Medulla oblongata (tissue), 1 donor: ENCODE data around the gene KCNJ16.
"Not testable (repeated sequence)": the region's sequence is repeated elsewhere in the genome, so short reads cannot be mapped to it uniquely, and the experiment has no call there.

ENCODE experiments used
- DNase-seq: peaks from one replicate; pipeline ENCODE4 v3.0.0-alpha.2; 2015; ENCODE audit errors: extremely low spot score

The KCNJ16 gene

DNA sequence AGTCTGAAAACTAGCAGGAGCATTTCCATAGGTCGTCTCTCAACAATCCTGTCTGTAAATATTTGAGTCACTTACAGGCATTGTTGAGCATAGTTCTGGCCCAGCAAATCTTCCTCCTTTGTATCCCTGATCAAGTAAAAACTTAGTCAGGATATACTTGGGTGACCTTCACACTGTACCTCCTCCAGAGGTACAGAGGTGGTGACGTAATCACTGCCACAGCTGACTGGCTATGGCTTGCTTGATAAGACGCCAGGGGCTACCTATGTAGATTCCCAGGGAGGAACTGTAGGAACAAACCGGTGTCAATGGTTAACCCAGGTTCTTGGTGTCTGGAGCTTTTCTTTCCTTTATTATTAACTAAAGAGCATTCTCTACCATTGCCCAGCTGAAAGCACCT lies at the start of gene KCNJ16:
Gene KCNJ16 (plus strand): TSS at position 270 of the 400 bp plus-strand sequence. CDS start 56,863 bp downstream, outside the sequence.
- no peak for DNase-seq

GRCh38 chr17:70028397-70028796 lies 46.6 kb upstream of the KCNJ16 start:
- DNase-seq = no peak

DNA sequence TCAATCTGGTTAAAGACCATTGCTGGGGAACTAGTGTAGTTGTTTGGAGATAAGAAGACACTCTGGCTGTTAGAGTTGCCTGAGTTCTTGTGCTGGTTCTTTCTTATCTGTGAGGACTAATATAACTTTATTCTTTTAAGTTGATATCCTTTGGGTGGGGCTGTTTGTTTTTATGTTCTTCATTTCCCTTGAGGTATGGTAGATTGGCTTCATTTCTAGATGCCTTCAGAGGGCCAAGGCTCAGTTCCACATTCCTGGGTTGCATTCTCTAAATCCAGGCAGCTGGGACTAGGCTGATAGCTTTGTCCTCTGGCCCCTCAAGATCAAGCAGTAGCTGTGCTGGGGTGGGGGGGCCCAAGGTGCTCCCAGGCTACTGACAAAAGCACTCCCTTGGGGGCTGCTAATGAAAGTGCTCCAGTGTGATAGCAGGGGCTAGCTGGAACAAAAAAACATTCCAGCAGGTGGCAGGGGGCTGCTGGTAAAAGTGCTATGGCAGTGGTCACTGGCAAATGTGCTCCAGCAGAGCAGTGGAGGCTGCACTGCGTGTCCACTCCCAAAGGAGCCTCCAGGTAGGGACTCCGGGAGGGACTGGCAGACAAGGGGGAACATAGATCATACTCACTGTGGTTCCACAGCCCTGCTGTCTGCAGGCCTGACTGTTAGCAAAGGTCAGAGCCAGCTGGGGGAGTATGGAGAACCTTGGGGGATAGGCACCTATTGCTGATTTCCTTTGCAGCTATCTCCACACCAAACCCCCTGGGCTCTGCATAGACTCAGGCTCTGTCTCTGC lies 45.9 kb upstream of the KCNJ16 start:
- no peak for DNase-seq

DNA sequence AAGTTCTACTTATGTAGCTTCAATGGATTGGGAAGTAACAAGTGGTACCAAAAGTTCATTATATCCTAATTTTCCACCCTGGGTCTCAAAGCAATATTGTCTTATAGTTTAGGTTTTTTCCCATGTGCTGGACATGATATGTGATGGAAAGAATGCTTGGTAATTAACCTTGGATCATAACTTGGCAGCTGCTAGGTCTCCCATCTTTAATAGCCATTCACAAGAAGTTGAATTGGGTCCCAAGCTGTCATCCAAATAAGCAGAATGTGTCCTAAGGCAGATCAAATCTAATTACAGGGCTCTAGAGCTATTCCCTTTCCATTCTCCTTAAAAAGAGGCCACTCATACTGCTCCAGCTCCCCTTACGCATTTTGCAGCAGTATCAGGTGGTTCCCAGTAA lies 44.7 kb upstream of the KCNJ16 start:
- DNase-seq = no peak

- no peak for DNase-seq
Measured at GRCh38 chr17:70031341-70031740, 43.7 kb upstream of the KCNJ16 start.

DNA sequence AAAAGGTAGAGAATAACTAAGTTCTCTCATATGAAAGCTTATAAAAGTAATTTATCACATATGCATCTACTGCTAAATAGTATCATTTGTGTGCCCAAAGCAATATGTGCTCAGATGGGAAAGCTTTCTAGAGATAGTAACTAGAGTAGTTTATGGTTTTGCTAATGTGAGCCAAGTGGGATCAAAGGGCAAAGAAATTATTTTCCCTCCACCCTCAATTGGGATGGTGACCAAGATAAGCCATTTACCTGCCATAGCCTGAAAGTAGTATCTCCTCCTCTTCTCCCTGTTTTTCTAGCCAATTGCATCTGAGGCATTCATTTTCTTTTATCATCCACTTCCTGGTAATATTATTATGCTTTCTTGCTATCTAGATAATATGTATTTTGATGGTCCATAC lies 41.9 kb upstream of the KCNJ16 start:
- DNase-seq = no peak

GRCh38 chr17:70034158-70034557 lies 40.9 kb upstream of the KCNJ16 start:
- no peak for DNase-seq

GRCh38 chr17:70037498-70037897 lies 37.5 kb upstream of the KCNJ16 start:
- no peak for DNase-seq

- no peak for DNase-seq
Measured at GRCh38 chr17:70040336-70040735, 34.7 kb upstream of the KCNJ16 start.

DNA sequence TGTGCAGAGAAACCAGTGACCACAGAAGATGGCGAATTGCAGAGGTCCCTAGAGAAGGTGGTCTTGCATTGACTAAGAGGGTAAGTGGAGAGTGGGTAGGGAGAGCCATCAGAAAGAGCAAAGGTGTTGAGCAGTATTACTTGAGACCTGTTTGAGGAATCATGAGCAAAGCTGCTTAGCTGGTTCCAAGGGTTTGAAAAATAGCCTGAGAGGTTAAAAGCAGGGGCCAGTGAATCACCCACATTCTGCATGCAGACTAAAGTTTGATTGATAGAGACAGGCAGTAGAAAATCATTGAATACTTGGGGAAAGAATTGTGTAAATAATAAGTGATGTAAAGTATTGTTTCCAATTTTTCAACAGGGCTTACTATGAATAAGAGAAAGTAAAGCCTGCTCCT lies 34.0 kb upstream of the KCNJ16 start:
- no peak for DNase-seq

- no peak for DNase-seq
Measured at GRCh38 chr17:70041540-70041939, 33.5 kb upstream of the KCNJ16 start.

DNA sequence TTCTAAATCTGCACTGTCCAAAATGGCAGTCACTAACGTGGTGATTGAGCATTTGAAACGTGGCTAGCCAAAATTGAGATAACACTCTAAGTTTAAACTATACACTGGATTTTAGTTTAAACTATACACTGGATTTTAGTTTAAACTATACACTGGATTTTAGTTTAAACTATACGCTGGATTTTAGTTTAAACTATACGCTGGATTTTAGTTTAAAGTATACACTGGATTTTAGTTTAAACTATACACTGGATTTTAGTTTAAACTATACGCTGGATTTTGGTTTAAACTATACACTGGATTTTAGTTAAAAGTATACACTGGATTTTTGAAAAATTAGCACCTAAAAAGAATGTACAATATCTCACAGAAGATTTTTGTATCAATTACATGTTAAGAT lies 29.2 kb upstream of the KCNJ16 start:
- not testable (repeated sequence) for DNase-seq

- DNase-seq = no peak
Measured at GRCh38 chr17:70047619-70048419, 27.2 kb upstream of the KCNJ16 start.

GRCh38 chr17:70049801-70050591 lies 25.0 kb upstream of the KCNJ16 start:
- DNase-seq = no peak

DNA sequence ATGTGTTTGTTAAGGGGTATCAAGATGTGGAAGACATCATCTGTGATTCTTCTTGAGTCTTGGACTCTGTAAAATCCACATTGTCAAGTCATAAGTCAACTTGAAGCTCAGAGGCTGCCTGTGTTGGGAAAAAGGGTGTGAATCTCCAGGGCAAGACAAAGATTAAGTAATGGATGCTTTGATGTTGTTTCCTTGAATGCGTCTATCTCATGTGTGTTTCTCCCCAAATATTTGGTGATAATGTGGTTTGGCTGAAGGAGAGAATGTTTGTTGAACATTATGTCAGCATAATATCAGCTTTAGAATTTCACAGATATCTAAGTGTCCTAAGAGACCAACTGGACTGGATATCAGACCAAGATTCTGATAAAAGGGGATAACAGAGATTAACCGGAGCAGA lies 24.1 kb upstream of the KCNJ16 start:
- no peak for DNase-seq

DNA sequence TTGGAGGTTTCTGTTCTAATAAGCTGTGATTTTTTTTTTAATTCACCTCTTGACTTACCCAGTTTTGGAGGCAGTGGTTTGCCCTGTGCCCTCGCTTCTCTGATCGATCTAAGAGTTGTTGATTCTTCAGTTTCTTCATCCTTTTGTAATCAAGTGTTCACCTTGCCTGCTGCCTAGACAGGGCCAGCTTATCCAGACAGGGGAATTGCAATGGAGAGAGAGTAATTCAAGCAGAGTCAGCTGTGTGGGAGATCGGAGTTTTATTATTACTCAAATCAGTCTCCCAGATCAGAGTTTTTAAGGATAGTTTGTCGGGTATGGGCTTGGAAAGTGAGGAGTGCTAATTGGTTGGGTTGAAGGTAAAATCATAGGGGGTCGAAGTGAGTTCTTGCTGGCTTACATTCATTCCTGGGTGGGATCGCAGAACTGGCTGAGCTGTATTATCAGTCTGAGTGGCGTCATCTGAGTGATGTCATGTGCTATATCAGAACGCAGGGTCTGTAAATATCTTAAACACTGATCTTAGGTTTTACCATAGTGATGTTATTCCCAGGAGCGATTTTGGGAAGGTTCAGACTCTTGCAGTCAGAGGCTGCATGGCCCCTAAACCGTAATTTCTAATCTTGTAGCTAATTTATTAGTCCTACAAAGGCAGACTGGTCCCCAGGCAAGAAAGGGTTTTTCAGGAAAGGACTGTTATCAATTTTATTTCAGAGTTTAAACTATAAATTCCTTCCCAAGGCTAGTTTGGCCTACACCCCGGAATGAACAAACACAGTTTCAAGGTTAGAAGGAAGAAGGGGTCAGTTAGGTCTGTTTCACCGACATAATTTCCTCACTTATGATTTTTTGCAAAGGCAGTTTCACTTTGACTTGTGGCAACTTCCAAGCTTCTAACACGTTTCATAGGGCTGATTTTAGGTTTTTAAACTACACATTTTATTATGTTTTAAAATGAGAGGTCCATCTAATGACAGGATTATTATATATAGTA lies 21.5 kb upstream of the KCNJ16 start:
- DNase-seq = no peak

DNA sequence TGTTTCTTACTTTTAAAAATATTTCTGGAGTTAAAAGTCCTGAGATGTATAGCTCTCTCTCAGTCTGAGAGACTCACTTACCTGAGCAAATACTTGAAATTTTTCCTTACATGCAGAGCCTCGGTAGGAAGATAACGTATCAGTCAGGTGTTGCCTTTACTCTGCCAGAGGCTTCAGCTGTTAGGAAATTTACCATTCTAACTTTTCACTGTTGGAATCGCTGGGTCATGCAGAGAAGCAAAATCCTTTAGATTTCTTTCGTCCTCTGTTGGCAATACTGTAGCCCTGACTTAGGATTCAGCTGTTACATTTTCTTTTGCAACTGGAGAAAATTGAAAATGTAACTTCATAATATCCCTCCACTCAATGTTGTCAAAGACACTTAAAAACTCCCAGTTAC lies 20.0 kb upstream of the KCNJ16 start:
- DNase-seq = no peak

- no peak for DNase-seq
Measured at GRCh38 chr17:70059071-70059470, 16.0 kb upstream of the KCNJ16 start.

DNA sequence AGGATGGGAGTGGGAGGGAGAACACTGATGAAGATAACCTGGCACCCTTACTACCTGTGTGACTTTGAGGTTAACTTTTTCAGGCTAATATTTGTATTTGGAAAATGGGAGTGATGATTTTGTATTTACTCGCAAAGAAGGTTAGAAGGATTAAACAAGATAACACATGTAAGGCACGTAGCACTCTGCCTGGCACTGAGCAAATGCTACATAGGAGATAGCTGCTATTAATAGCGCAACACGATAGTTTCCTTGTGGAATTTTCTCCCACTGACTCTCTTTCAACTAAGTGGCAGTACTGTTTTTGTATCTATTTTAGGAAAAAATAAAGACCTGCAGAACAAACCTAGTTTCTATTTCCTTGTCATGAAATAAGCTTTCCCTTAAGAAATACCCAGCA lies 15.4 kb upstream of the KCNJ16 start:
- DNase-seq = no peak

- no peak for DNase-seq
Measured at GRCh38 chr17:70060415-70060814, 14.6 kb upstream of the KCNJ16 start.

- peak; percentile 55 for DNase-seq
Measured at GRCh38 chr17:70067134-70067533, 7.9 kb upstream of the KCNJ16 start.
